Esophagus (tissue), 2 donors: ENCODE data around the gene PRR27. TPM values are rescaled to one million over a fixed set of nuclear protein-coding genes. Genes with fewer than 3 reads are reported as not detected.

ENCODE experiments used
- H3K27ac ChIP-seq, 2 donors: one replicate each; pipeline ENCODE4 v1.5.1; 2013; ENCODE audit warnings: low read depth in 2 of 2, mild to moderate bottlenecking in 2 of 2, inconsistent platforms in 1 of 2, low read length in 1 of 2, moderate library complexity in 1 of 2
- H3K27me3 ChIP-seq, 2 donors: one replicate each; pipeline ENCODE4 v1.6.1; 2013; ENCODE audit warnings: low read length in 2 of 2, control low read depth in 1 of 2, mild to moderate bottlenecking in 1 of 2; ENCODE audit not compliant: insufficient read depth in 2 of 2, control insufficient read depth in 1 of 2
- H3K36me3 ChIP-seq, 2 donors: one replicate each; pipeline ENCODE4 v1.6.1; 2013; ENCODE audit warnings: low read length in 1 of 2; ENCODE audit not compliant: control insufficient read depth in 2 of 2, insufficient read depth in 2 of 2
- H3K4me1 ChIP-seq, 2 donors: one replicate each; pipeline ENCODE4 v1.6.1; 2013; ENCODE audit warnings: low read length in 1 of 2; ENCODE audit not compliant: control insufficient read depth in 2 of 2, insufficient read depth in 2 of 2
- H3K4me3 ChIP-seq, 2 donors: one replicate each; pipeline ENCODE4 v1.5.1; 2013; ENCODE audit warnings: low read length in 2 of 2, mild to moderate bottlenecking in 2 of 2, low read depth in 1 of 2, moderate library complexity in 1 of 2
- H3K9me3 ChIP-seq, 2 donors: one replicate each; pipeline ENCODE4 v1.6.1; 2013; ENCODE audit warnings: mild to moderate bottlenecking in 2 of 2, low read depth in 1 of 2, low read length in 1 of 2, moderate library complexity in 1 of 2; ENCODE audit not compliant: control insufficient read depth in 2 of 2, insufficient read depth in 1 of 2
- WGBS, 2 donors: extraction: QIAGEN DNeasy Blood & Tissue Kit; methylation state at CpG; one replicate each; pipeline ENCODE4 v1.1.7; 2013; 5-methylcytosine and 5-hydroxymethylcytosine counted together
- polyA plus RNA-seq, 2 donors: library from polyadenylated mRNA; stranded (reverse); fragments of 200-250 nt; gene quantifications; one replicate each; pipeline ENCODE4 v1.2.3, GENCODE V29; 2013
- donor health status: healthy with polysubstance abuse.
- donor health status: Bipolar disorder and iron deficiency.

Gene PRR27
- not detected for polyA plus RNA-seq

GRCh38 chr4:70153937-70154336 lies at the start of gene PRR27:
PRR27 (plus strand) TSS chr4:70154237; CDS start chr4:70154376, 139 bp downstream.
- Histone ChIP-seq H3K27me3 (no peaks in the 10 kb centered on the region), H3K36me3 (no peaks in the 10 kb centered on the region)
- 86 to 88% methylated on average over 3 of the region's 3 CpGs for WGBS, 2 donors

GRCh38 chr4:70110917-70111316 lies 43.1 kb upstream of the PRR27 start:
- H3K27me3 ChIP-seq, result no peaks in the 10 kb centered on the region

More at GRCh38 chr4:70153937-70154336, at the start of gene PRR27:
- Histone ChIP-seq H3K4me3 (no peak within 1 kb of the TSS), H3K27ac (no peak within 1 kb of the TSS), H3K9me3 (no peaks in the 10 kb centered on the region), H3K4me1 (no peaks in the 10 kb centered on the region)

GRCh38 chr4:70113656-70114055 lies 40.4 kb upstream of the PRR27 start:
- Histone ChIP-seq H3K36me3 (no peaks in the 10 kb centered on the region), H3K27ac (no peak overlapping the region), H3K9me3 (no peaks in the 10 kb centered on the region), H3K4me1 (no peaks in the 10 kb centered on the region), H3K4me3 (no peak overlapping the region), H3K27me3 (no peaks in the 10 kb centered on the region)
- 81 to 87% methylated on average over 1 of the region's 1 CpG for WGBS, 2 donors

More at GRCh38 chr4:70110917-70111316, 43.1 kb upstream of the PRR27 start:
- Histone ChIP-seq H3K27ac (no peak overlapping the region), H3K4me1 (no peaks in the 10 kb centered on the region), H3K9me3 (no peaks in the 10 kb centered on the region), H3K4me3 (no peak overlapping the region), H3K36me3 (no peaks in the 10 kb centered on the region)

- Histone ChIP-seq H3K4me1 (no peaks in the 10 kb centered on the region), H3K4me3 (no peak overlapping the region), H3K36me3 (no peaks in the 10 kb centered on the region), H3K27ac (no peak overlapping the region), H3K27me3 (no peaks in the 10 kb centered on the region), H3K9me3 (no peaks in the 10 kb centered on the region)
- 53 to 64% methylated on average over 2 of the region's 2 CpGs for WGBS, 2 donors
Observed at GRCh38 chr4:70114096-70114495, 39.9 kb upstream of the PRR27 start.

GRCh38 chr4:70120323-70120722 lies 33.7 kb upstream of the PRR27 start:
- WGBS, 2 donors, result 49 to 65% methylated on average over 1 of the region's 1 CpG
- H3K4me1 ChIP-seq, result no peaks in the 10 kb centered on the region
- H3K9me3 ChIP-seq, result no peaks in the 10 kb centered on the region

GRCh38 chr4:70133473-70133872 lies 20.6 kb upstream of the PRR27 start:
- H3K27ac ChIP-seq, result no peak overlapping the region
- no peaks in the 10 kb centered on the region for H3K9me3 ChIP-seq
- WGBS, 2 donors, result 69 to 81% methylated on average over 15 of the region's 15 CpGs
- no peaks in the 10 kb centered on the region for H3K4me1 ChIP-seq
- H3K36me3 ChIP-seq, result no peaks in the 10 kb centered on the region
- no peak overlapping the region for H3K4me3 ChIP-seq
- no peaks in the 10 kb centered on the region for H3K27me3 ChIP-seq

More at GRCh38 chr4:70120323-70120722, 33.7 kb upstream of the PRR27 start:
- Histone ChIP-seq H3K27ac (no peak overlapping the region), H3K4me3 (no peak overlapping the region), H3K36me3 (no peaks in the 10 kb centered on the region), H3K27me3 (no peaks in the 10 kb centered on the region)

- H3K4me1 ChIP-seq, result no peaks in the 10 kb centered on the region
- H3K9me3 ChIP-seq, result no peaks in the 10 kb centered on the region
- no peak overlapping the region for H3K4me3 ChIP-seq
- no peaks in the 10 kb centered on the region for H3K36me3 ChIP-seq
- 72 to 89% methylated on average over 3 of the region's 3 CpGs for WGBS, 2 donors
- H3K27ac ChIP-seq, result no peak overlapping the region
- no peaks in the 10 kb centered on the region for H3K27me3 ChIP-seq
Observed at GRCh38 chr4:70138751-70139150, 15.3 kb upstream of the PRR27 start.

- Histone ChIP-seq H3K4me1 (no peaks in the 10 kb centered on the region), H3K27ac (no peak overlapping the region), H3K36me3 (no peaks in the 10 kb centered on the region), H3K4me3 (no peak overlapping the region), H3K9me3 (no peaks in the 10 kb centered on the region), H3K27me3 (no peaks in the 10 kb centered on the region)
- 54 to 60% methylated on average over 3 of the region's 3 CpGs for WGBS, 2 donors
Observed at GRCh38 chr4:70151271-70151670, 2.8 kb upstream of the PRR27 start.

GRCh38 chr4:70152088-70152487 lies 1.9 kb upstream of the PRR27 start:
- 81 to 86% methylated on average over 2 of the region's 2 CpGs for WGBS, 2 donors
- Histone ChIP-seq H3K4me1 (no peaks in the 10 kb centered on the region), H3K9me3 (no peaks in the 10 kb centered on the region), H3K4me3 (no peak overlapping the region), H3K27ac (no peak overlapping the region), H3K36me3 (no peaks in the 10 kb centered on the region), H3K27me3 (no peaks in the 10 kb centered on the region)

- Histone ChIP-seq H3K27ac (no peak overlapping the region), H3K4me1 (no peaks in the 10 kb centered on the region), H3K36me3 (no peaks in the 10 kb centered on the region), H3K27me3 (no peaks in the 10 kb centered on the region), H3K9me3 (no peaks in the 10 kb centered on the region), H3K4me3 (no peak overlapping the region)
- WGBS, 2 donors, result 52 to 61% methylated on average over 2 of the region's 2 CpGs
Observed at GRCh38 chr4:70158576-70158975, 4.5 kb downstream of the PRR27 start.
